RWPE1 (cell line): ENCODE measurements around the gene PRKCQ.

Experiments used
- CTCF ChIA-PET: fragments of 350-600 bp; sonication (Branson Sonifier 250); formaldehyde crosslinking; extraction: SDS; loops from one replicate; lab custom pipeline; 2021; lab: Yijun Ruan, JAX
- POLR2A ChIA-PET: fragments of 400-600 bp; formaldehyde crosslinking; extraction: SDS; loops from one replicate; lab custom pipeline; 2020; ENCODE audit warnings: antibody characterized with exemption; ENCODE audit not compliant: low non-redundant PET; lab: Yijun Ruan, JAX
- DNase-seq: peaks from one replicate; pipeline ENCODE4 v3.0.0; 2012; ENCODE audit warnings: low spot score
- H3K27ac ChIP-seq: fragments of 450-650 bp; 2 replicates; pipeline ENCODE4 v1.5.1; 2017
- CTCF ChIP-seq: fragments of 450-650 bp; conservative IDR thresholded peaks from 2 replicates; pipeline ENCODE4 v1.5.1; 2017; ENCODE audit warnings: low read depth, mild to moderate bottlenecking

The PRKCQ gene

GRCh38 chr10:6396652-6397051 lies 183.4 kb downstream of the PRKCQ start:
- H3K27ac ChIP-seq, result peak overlapping the region; percentile 66
- POLR2A ChIA-PET, result no interaction called here

GRCh38 chr10:6396226-6396625 lies 183.8 kb downstream of the PRKCQ start:
- no peak overlapping the region for H3K27ac ChIP-seq
- no peak for DNase-seq
- ChIA-PET CTCF (no interaction called here), POLR2A (no interaction called here)
- no peak for TF ChIP-seq CTCF

More at GRCh38 chr10:6396652-6397051, 183.4 kb downstream of the PRKCQ start:
- no peak for TF ChIP-seq CTCF
- no peak for DNase-seq
- CTCF ChIA-PET, result no interaction called here

- DNase-seq, result no peak
- H3K27ac ChIP-seq, result no peak overlapping the region
- CTCF ChIA-PET, result no interaction called here
- no peak for TF ChIP-seq CTCF
- POLR2A ChIA-PET, result no interaction called here
Observed at GRCh38 chr10:6395606-6396005, 184.5 kb downstream of the PRKCQ start.

- TF ChIP-seq CTCF, result no peak
- DNase-seq, result no peak
- no peak overlapping the region for H3K27ac ChIP-seq
- POLR2A ChIA-PET, result no interaction called here
- CTCF ChIA-PET, result no interaction called here
Observed at GRCh38 chr10:6394084-6394483, 186.0 kb downstream of the PRKCQ start.

GRCh38 chr10:6393168-6393567 lies 186.9 kb downstream of the PRKCQ start:
- no peak for TF ChIP-seq CTCF
- ChIA-PET CTCF (no interaction called here), POLR2A (no interaction called here)
- no peak overlapping the region for H3K27ac ChIP-seq
- DNase-seq, result no peak

GRCh38 chr10:6390213-6390845 lies 189.7 kb downstream of the PRKCQ start:
- no peak for TF ChIP-seq CTCF
- ChIA-PET POLR2A (no interaction called here), CTCF (interaction anchor here (0.7 to 1.2 kb wide), 2 partner anchors 8 to 188 kb away, joined by 3 read pairs; partner anchors contain the start of gene PFKFB3)
- H3K27ac ChIP-seq, result no peak overlapping the region
- no peak for DNase-seq
